ENCODE measurements around the gene SHISAL1.

The SHISAL1 gene

GRCh38 chr22:44330744-44331660 lies 18.3 kb upstream of the SHISAL1 start:
- no peak overlapping the region for H3K27ac ChIP-seq
- TF ChIP-seq ZFX (IDR thresholded peaks at IDR 0.05; ENCODE audit: borderline replicate concordance) = no peak
- TF ChIP-seq CTCF (IDR thresholded peaks at IDR 0.05) = no peak

DNA sequence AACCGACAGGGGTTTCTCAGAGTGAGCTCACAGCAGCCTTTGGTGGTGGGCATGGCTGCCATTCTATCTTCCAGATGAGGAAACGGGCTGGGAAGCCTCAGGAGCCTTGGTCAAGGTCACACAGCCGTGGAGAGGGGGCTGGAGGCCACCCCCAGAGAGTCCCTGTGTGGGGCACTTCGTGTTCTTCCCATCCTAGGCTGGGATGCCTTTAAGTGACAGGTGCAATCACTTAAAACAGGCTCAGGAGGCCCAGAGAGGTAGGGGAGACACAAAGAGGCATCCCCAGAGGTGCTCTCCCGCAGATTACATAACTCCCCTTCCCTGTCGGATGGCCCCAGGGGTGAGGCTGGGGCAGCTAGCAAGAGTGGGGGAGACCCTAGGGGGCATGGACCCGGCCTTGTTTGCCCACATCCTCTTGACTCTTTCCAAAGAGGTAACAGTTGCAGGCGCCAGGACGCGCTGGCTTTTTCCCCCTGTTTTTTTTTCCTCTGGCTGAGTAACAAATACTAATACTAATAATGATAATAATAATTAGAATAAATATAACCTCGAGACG lies 17.5 kb upstream of the SHISAL1 start:
- no peak overlapping the region for H3K27ac ChIP-seq
- TF ChIP-seq CTCF (IDR thresholded peaks at IDR 0.05) (no peak), ZFX (IDR thresholded peaks at IDR 0.05; ENCODE audit: borderline replicate concordance) (no peak)

GRCh38 chr22:44329179-44329796 lies 16.5 kb upstream of the SHISAL1 start:
- TF ChIP-seq ZFX (IDR thresholded peaks at IDR 0.05; ENCODE audit: borderline replicate concordance) (no peak), CTCF (IDR thresholded peaks at IDR 0.05) (no peak)
- no peak overlapping the region for H3K27ac ChIP-seq

GRCh38 chr22:44328762-44329161 lies 16.0 kb upstream of the SHISAL1 start:
- TF ChIP-seq CTCF (IDR thresholded peaks at IDR 0.05) (no peak), ZFX (IDR thresholded peaks at IDR 0.05; ENCODE audit: borderline replicate concordance) (no peak)

DNA sequence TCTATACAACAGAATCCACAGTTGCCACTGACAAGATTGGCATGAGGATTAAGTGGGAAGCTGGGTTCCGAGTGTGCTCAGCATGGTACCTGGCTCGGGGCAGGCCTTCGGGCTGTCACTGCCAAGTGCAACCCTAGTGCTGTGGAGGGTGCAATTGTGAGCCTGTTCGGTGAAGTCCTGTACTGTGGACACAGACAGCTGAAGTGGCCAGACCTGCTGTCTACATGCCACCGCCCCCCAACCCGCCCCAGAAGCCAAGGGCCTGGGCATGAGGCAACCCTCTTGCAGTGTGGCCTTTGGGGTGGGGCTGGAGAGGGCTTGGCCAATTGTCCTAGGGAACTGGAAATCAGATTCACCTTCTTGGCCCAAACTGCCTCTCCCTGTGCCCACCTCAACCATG lies 15.6 kb upstream of the SHISAL1 start:
- H3K27ac ChIP-seq = no peak overlapping the region
- TF ChIP-seq CTCF (IDR thresholded peaks at IDR 0.05) (no peak), ZFX (IDR thresholded peaks at IDR 0.05; ENCODE audit: borderline replicate concordance) (no peak)

More at GRCh38 chr22:44328762-44329161, 16.0 kb upstream of the SHISAL1 start:
- no peak overlapping the region for H3K27ac ChIP-seq

DNA sequence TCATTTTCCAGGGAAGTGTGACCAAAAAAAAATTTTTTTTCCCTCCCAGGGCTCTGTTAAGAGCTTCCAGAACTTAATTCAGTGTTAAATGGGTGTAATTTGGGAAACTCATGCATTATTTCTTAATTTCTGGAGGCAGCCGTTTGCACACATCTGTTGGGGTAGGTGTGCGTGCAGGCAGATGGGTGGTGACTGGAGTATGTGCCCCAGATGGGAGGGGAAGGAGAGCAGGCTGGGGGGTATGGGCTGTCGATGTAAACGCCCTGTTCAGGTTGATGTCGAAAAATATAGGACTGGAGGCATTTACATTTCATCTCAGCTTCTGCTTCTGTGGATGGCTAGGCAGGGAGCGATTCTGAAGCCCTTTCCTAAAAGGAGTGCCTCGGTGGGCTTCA lies 13.7 kb upstream of the SHISAL1 start:
- no peak overlapping the region for H3K27ac ChIP-seq
- TF ChIP-seq CTCF (IDR thresholded peaks at IDR 0.05) = no peak
- no peak for TF ChIP-seq ZFX (IDR thresholded peaks at IDR 0.05; ENCODE audit: borderline replicate concordance)

Measured in 22Rv1 (cell line).